Measurements from ENCODE around the gene KCNQ5.

Gene KCNQ5

DNA sequence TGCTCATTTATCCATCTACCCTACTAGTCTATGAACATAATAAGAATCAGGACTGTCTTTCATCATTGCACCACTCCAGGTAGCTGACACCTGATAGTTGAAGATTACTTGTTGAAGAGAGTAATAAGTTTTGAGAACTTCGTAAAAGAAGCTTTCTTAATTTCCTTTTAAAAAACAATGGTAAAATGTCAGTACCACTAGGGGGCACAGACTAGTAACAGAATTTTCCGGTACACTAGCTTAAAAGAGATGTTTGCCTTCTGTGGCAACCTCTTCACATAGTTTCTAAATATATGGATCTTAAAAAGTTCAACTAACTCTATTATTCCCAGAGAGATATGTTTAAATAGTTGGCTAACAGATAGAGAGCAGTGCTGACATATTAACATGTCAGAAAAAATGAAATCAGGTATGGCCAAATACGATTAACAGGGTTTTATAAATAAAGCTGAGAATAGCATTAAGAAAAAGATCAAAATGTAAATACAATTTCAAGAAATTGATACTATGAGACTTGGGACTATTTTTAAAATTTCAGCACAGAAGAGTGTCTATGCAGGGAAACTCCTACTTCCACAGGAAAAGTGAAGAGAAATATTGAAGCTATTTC, 5.4 kb upstream of the KCNQ5 start:
- Histone ChIP-seq H4K20me1 (ENCODE audit: control insufficient read depth, insufficient read depth, low read depth, low read length) (no peaks in the 10 kb centered on the region), H3K9me3 (ENCODE audit: control insufficient read depth, insufficient read depth, low read length) (no peaks in the 10 kb centered on the region), H3K79me2 (ENCODE audit: control insufficient read depth, low read length) (peaks cover 9% of the 10 kb centered on the region), H3F3A (ENCODE audit: control insufficient read depth, insufficient read depth) (peaks cover 9% of the 10 kb centered on the region), H3K4me3 (ENCODE audit: low read length) (no peak overlapping the region), H3K4me1 (ENCODE audit: control insufficient read depth, low read length) (peaks cover 39% of the 10 kb centered on the region), H3K27me3 (ENCODE audit: control insufficient read depth, low read length) (no peaks in the 10 kb centered on the region), H3K36me3 (ENCODE audit: control insufficient read depth, low read length) (no peaks in the 10 kb centered on the region; the same call in 1 of the 2 replicates), H3K9me2 (replicated peaks; ENCODE audit: control insufficient read depth, low read length) (no peaks in the 10 kb centered on the region), H3K4me2 (ENCODE audit: low read length) (peak overlapping the region; percentile 50; the same call in 1 of the 2 replicates), H3K27ac (ENCODE audit: low read depth, low read length) (no peak overlapping the region)
- TF ChIP-seq, protein P1, sequence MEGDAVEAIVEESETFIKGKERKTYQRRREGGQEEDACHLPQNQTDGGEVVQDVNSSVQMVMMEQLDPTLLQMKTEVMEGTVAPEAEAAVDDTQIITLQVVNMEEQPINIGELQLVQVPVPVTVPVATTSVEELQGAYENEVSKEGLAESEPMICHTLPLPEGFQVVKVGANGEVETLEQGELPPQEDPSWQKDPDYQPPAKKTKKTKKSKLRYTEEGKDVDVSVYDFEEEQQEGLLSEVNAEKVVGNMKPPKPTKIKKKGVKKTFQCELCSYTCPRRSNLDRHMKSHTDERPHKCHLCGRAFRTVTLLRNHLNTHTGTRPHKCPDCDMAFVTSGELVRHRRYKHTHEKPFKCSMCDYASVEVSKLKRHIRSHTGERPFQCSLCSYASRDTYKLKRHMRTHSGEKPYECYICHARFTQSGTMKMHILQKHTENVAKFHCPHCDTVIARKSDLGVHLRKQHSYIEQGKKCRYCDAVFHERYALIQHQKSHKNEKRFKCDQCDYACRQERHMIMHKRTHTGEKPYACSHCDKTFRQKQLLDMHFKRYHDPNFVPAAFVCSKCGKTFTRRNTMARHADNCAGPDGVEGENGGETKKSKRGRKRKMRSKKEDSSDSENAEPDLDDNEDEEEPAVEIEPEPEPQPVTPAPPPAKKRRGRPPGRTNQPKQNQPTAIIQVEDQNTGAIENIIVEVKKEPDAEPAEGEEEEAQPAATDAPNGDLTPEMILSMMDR (IDR thresholded peaks at IDR 0.05; ENCODE audit: low read depth, low read length, poor library complexity, severe bottlenecking) = peak; percentile 78
- TF ChIP-seq EZH2phosphoT487 (IDR thresholded peaks at IDR 0.05; ENCODE audit: borderline replicate concordance, low read length) = no peak

DNA sequence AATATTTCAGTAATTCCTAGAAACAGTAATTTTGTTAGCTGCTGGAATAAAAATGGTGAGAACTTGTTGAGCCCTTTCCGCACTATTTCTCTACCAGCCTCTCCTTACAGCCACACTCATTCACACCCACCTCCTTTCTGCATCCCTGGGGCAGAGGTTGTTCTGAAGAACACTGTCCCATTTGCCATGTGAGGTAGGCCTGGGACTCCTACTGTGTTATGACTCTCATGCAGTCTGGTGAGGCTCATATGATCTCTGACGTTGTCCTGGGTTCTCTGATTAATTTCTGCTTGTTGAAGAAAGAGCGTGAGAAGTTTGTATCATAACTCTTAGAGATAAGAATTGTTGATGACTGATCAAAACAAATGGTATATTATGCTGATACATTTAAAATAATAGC, 4.1 kb upstream of the KCNQ5 start:
- H3K9me3 ChIP-seq (ENCODE audit: control insufficient read depth, insufficient read depth, low read length) = no peaks in the 10 kb centered on the region
- peaks cover 9% of the 10 kb centered on the region for H3F3A ChIP-seq (ENCODE audit: control insufficient read depth, insufficient read depth)
- H3K36me3 ChIP-seq (ENCODE audit: control insufficient read depth, low read length) = peaks cover 3% of the 10 kb centered on the region; the same call in 1 of the 2 replicates
- H3K27ac ChIP-seq (ENCODE audit: low read depth, low read length) = no peak overlapping the region
- no peaks in the 10 kb centered on the region for H3K27me3 ChIP-seq (ENCODE audit: control insufficient read depth, low read length)
- H3K4me3 ChIP-seq (ENCODE audit: low read length) = no peak overlapping the region
- H3K4me2 ChIP-seq (ENCODE audit: low read length) = no peak overlapping the region
- TF ChIP-seq, protein P1 (IDR thresholded peaks at IDR 0.05; ENCODE audit: low read depth, low read length, poor library complexity, severe bottlenecking) = no peak
- TF ChIP-seq EZH2phosphoT487 (IDR thresholded peaks at IDR 0.05; ENCODE audit: borderline replicate concordance, low read length) = no peak
- no peaks in the 10 kb centered on the region for H3K9me2 ChIP-seq (replicated peaks; ENCODE audit: control insufficient read depth, low read length)
- no peaks in the 10 kb centered on the region for H4K20me1 ChIP-seq (ENCODE audit: control insufficient read depth, insufficient read depth, low read depth, low read length)
- H3K79me2 ChIP-seq (ENCODE audit: control insufficient read depth, low read length) = peaks cover 17% of the 10 kb centered on the region
- H3K4me1 ChIP-seq (ENCODE audit: control insufficient read depth, low read length) = peaks cover 41% of the 10 kb centered on the region

DNA sequence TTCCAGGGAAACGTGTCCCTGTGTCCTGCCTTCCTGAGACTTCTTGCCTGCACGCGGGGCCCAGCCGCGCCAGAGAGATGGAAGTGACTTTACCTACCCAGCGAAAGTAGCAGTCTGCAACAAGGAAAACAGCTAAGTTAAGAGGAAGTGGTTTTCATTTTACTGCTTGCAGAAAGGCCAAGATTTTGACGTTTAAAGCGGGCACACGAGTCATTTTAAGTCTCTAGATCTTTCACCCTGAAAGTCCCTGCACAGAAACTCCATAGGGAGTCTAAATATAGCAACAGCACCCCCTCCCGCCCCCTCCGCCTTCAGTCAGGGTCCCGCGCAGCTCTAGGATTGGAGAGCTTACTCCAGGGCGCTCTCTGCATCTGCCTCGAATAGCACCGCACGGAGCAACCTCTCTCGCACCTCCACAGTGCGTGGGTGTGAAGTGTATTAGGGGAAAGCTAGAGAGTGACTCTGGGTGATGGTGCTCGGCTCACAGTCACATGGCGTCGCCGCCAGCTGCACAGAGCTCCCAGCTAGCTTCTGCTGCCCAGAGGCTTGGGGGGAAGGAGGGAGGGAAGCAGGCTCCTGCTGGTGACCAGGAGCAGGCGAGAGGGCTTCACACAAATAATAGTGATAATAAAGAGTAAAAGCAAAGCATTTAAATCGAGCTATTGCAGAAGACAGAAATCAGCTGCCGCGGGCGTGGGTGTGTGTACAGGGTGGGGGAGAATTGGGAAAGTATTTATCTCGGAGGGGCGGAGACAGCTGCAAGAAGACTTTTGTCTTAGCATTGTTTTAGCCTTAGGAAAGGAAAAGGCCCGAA, 1.8 kb upstream of the KCNQ5 start:
- no peaks in the 10 kb centered on the region for H3K27me3 ChIP-seq (ENCODE audit: control insufficient read depth, low read length)

More for the DNA sequence above, 1.8 kb upstream of the KCNQ5 start:
- Histone ChIP-seq H3K27ac (ENCODE audit: low read depth, low read length) (peak overlapping the region; percentile 98), H3K36me3 (ENCODE audit: control insufficient read depth, low read length) (peaks cover 16% of the 10 kb centered on the region), H3K4me3 (ENCODE audit: low read length) (peak overlapping the region; percentile 95), H3K79me2 (ENCODE audit: control insufficient read depth, low read length) (peaks cover 39% of the 10 kb centered on the region), H3K4me1 (ENCODE audit: control insufficient read depth, low read length) (peaks cover 51% of the 10 kb centered on the region), H3K9me2 (replicated peaks; ENCODE audit: control insufficient read depth, low read length) (no peaks in the 10 kb centered on the region), H4K20me1 (ENCODE audit: control insufficient read depth, insufficient read depth, low read depth, low read length) (no peaks in the 10 kb centered on the region), H3K4me2 (ENCODE audit: low read length) (peak overlapping the region; percentile 99), H3F3A (ENCODE audit: control insufficient read depth, insufficient read depth) (peaks cover 17% of the 10 kb centered on the region), H3K9me3 (ENCODE audit: control insufficient read depth, insufficient read depth, low read length) (no peaks in the 10 kb centered on the region)
- TF ChIP-seq EZH2phosphoT487 (IDR thresholded peaks at IDR 0.05; ENCODE audit: borderline replicate concordance, low read length) = no peak
- TF ChIP-seq, protein P1 (IDR thresholded peaks at IDR 0.05; ENCODE audit: low read depth, low read length, poor library complexity, severe bottlenecking) = no peak

Measured in DOHH2 (cell line).